HG03439 (cell line): ENCODE data around the gene PTGER4.

Experiments
- ATAC-seq: cut with Tn5 transposase; IDR thresholded peaks from one replicate; pipeline ENCODE4 v1.9.1; 2021; ENCODE audit warnings: mild to moderate bottlenecking, moderate library complexity; ENCODE audit not compliant: unreplicated experiment

The PTGER4 gene

GRCh38 chr5:40669606-40670390 is 9.9 kb upstream of the PTGER4 start:
- no peak for ATAC-seq

GRCh38 chr5:40672425-40672824 is 7.3 kb upstream of the PTGER4 start:
- no peak for ATAC-seq

GRCh38 chr5:40674661-40675235 is 5.0 kb upstream of the PTGER4 start:
- ATAC-seq, result no peak

- no peak for ATAC-seq
Measured at GRCh38 chr5:40675396-40676133, 4.2 kb upstream of the PTGER4 start.

GRCh38 chr5:40676613-40677343 is 2.9 kb upstream of the PTGER4 start:
- no peak for ATAC-seq

GRCh38 chr5:40677456-40677855 is 2.3 kb upstream of the PTGER4 start:
- ATAC-seq, result no peak

GRCh38 chr5:40678026-40678425 is 1.7 kb upstream of the PTGER4 start:
- ATAC-seq, result no peak

- no peak for ATAC-seq
Measured at GRCh38 chr5:40678460-40679147, 1.1 kb upstream of the PTGER4 start.

- ATAC-seq, result peak; percentile 70
Measured at GRCh38 chr5:40679148-40679912, 385 bp upstream of the PTGER4 start.

GRCh38 chr5:40680741-40681362 is 1.1 kb downstream of the PTGER4 start:
- no peak for ATAC-seq

GRCh38 chr5:40681363-40682153 is 1.8 kb downstream of the PTGER4 start:
- no peak for ATAC-seq

GRCh38 chr5:40682154-40683017 is 2.7 kb downstream of the PTGER4 start:
- no peak for ATAC-seq

GRCh38 chr5:40683305-40683704 is 3.6 kb downstream of the PTGER4 start:
- ATAC-seq, result no peak

- no peak for ATAC-seq
Measured at GRCh38 chr5:40685193-40685592, 5.5 kb downstream of the PTGER4 start.

- ATAC-seq, result no peak
Measured at GRCh38 chr5:40685976-40686486, 6.3 kb downstream of the PTGER4 start.

- no peak for ATAC-seq
Measured at GRCh38 chr5:40687321-40687720, 7.6 kb downstream of the PTGER4 start.

GRCh38 chr5:40688127-40688761 is 8.5 kb downstream of the PTGER4 start:
- peak; percentile 78 for ATAC-seq
